WTC11 (cell line): ENCODE measurements around the gene ZNF835. TPM values are rescaled to one million over a fixed set of nuclear protein-coding genes. Genes with fewer than 3 reads are reported as not detected.

Experiments used
- ATAC-seq: fragments of 200-7000 bp; cut with Tn5 transposase; 2 replicates; pipeline ENCODE4 v1.10.0; 2021; ENCODE audit warnings: mild to moderate bottlenecking, moderate library complexity
- CTCF ChIA-PET: fragments of 300-600 bp; sonication (Branson Sonifier 250); formaldehyde crosslinking; loops from one replicate; lab custom pipeline; 2021; ENCODE audit warnings: antibody characterized with exemption; lab: Charles Lee
- POLR2A ChIA-PET: fragments of 350-600 bp; sonication (Branson Sonifier 250); formaldehyde crosslinking; loops from one replicate; lab custom pipeline; 2021; ENCODE audit warnings: antibody characterized with exemption; lab: Charles Lee
- DNase-seq: peaks from one replicate; pipeline ENCODE4 v3.0.0; 2021; ENCODE audit warnings: low spot score
- H3K27ac Mint-ChIP-seq: 2 replicates; pipeline ENCODE4 v1.8.0; 2021; ENCODE audit warnings: mixed read lengths
- H3K27me3 Mint-ChIP-seq: 2 replicates; pipeline ENCODE4 v1.8.0; 2021; ENCODE audit warnings: low read depth, mild to moderate bottlenecking, moderate library complexity, mixed read lengths
- H3K36me3 Mint-ChIP-seq: 2 replicates; pipeline ENCODE4 v1.8.0; 2021; ENCODE audit warnings: mixed read lengths
- H3K4me1 Mint-ChIP-seq: 2 replicates; pipeline ENCODE4 v1.8.0; 2022; ENCODE audit warnings: mixed read lengths
- H3K4me3 Mint-ChIP-seq: 2 replicates; pipeline ENCODE4 v1.8.0; 2021; ENCODE audit warnings: mild to moderate bottlenecking, moderate library complexity, mixed read lengths
- H3K9me3 Mint-ChIP-seq: 2 replicates; pipeline ENCODE4 v1.8.0; 2021; ENCODE audit warnings: mixed read lengths
- ELF4 ChIP-seq: sonication (generic); formaldehyde crosslinking; IDR thresholded peaks from 2 replicates; pipeline ENCODE4 v1.8.1; 2022; ENCODE audit warnings: low read depth, mild to moderate bottlenecking, moderate library complexity, missing genetic modification reagents
- EMX1 ChIP-seq: fragments of 250-450 bp; sonication (Bioruptor Pico); IDR thresholded peaks from 2 replicates; pipeline ENCODE4 v1.8.0; 2021; ENCODE audit warnings: mild to moderate bottlenecking
- ESRRA ChIP-seq: sonication (generic); formaldehyde crosslinking; IDR thresholded peaks from 2 replicates; pipeline ENCODE4 v1.8.1; 2022; ENCODE audit warnings: mild to moderate bottlenecking, missing genetic modification reagents, borderline replicate concordance
- ETV6 ChIP-seq: sonication (generic); formaldehyde crosslinking; IDR thresholded peaks from 2 replicates; pipeline ENCODE4 v1.8.1; 2022; ENCODE audit warnings: mild to moderate bottlenecking, missing genetic modification reagents
- FOXJ3 ChIP-seq: sonication (generic); formaldehyde crosslinking; IDR thresholded peaks from 2 replicates; pipeline ENCODE4 v1.9.0; 2021; ENCODE audit warnings: missing genetic modification reagents, mild to moderate bottlenecking, borderline replicate concordance
- FOXP4 ChIP-seq: sonication (generic); formaldehyde crosslinking; IDR thresholded peaks from 2 replicates; pipeline ENCODE4 v1.8.0; 2022; ENCODE audit warnings: mild to moderate bottlenecking, missing genetic modification reagents
- GTF2I ChIP-seq: fragments of 250-450 bp; sonication (Bioruptor Pico); conservative IDR thresholded peaks from 2 replicates; pipeline ENCODE4 v1.4.0; 2021; ENCODE audit warnings: mild to moderate bottlenecking
- HMGA2 ChIP-seq: fragments of 250-450 bp; sonication (Bioruptor Pico); IDR thresholded peaks from 2 replicates; pipeline ENCODE4 v1.4.0; 2021; ENCODE audit warnings: mild to moderate bottlenecking, moderate library complexity
- NR1H2 ChIP-seq: sonication (generic); formaldehyde crosslinking; IDR thresholded peaks from 2 replicates; pipeline ENCODE4 v1.9.0; 2021; ENCODE audit warnings: mild to moderate bottlenecking, moderate library complexity, missing genetic modification reagents
- NR3C1 ChIP-seq: sonication (generic); formaldehyde crosslinking; conservative IDR thresholded peaks from 2 replicates; pipeline ENCODE4 v1.8.1; 2023; ENCODE audit warnings: low read depth, mild to moderate bottlenecking, missing genetic modification reagents
- RELA ChIP-seq: sonication (generic); formaldehyde crosslinking; IDR thresholded peaks from 2 replicates; pipeline ENCODE4 v1.8.1; 2022; ENCODE audit warnings: missing genetic modification reagents, mild to moderate bottlenecking, borderline replicate concordance
- SMAD3 ChIP-seq: sonication (generic); formaldehyde crosslinking; IDR thresholded peaks from 2 replicates; pipeline ENCODE4 v1.8.0; 2022; ENCODE audit warnings: missing genetic modification reagents, mild to moderate bottlenecking, borderline replicate concordance
- SOX15 ChIP-seq: fragments of 250-450 bp; sonication (Bioruptor Pico); IDR thresholded peaks from 2 replicates; pipeline ENCODE4 v1.9.0; 2021; ENCODE audit warnings: mild to moderate bottlenecking
- TEAD1 ChIP-seq: sonication (generic); formaldehyde crosslinking; IDR thresholded peaks from 2 replicates; pipeline ENCODE4 v1.8.0; 2022; ENCODE audit warnings: mild to moderate bottlenecking, missing genetic modification reagents
- ZBTB21 ChIP-seq: sonication (generic); formaldehyde crosslinking; IDR thresholded peaks from 2 replicates; pipeline ENCODE4 v1.8.1; 2023; ENCODE audit warnings: mild to moderate bottlenecking, missing genetic modification reagents, borderline replicate concordance
- ZNF121 ChIP-seq: sonication (generic); formaldehyde crosslinking; IDR thresholded peaks from 2 replicates; pipeline ENCODE4 v1.8.0; 2023; ENCODE audit warnings: missing genetic modification reagents
- ZNF396 ChIP-seq: fragments of 250-450 bp; sonication (Bioruptor Pico); IDR thresholded peaks from 2 replicates; pipeline ENCODE4 v1.8.0; 2021; ENCODE audit warnings: mild to moderate bottlenecking, moderate library complexity, borderline replicate concordance
- ZNF423 ChIP-seq: fragments of 250-450 bp; sonication (Bioruptor Pico); IDR thresholded peaks from 2 replicates; pipeline ENCODE4 v2.1.2; 2022; ENCODE audit warnings: mild to moderate bottlenecking, moderate library complexity
- ZNF512 ChIP-seq: sonication (generic); formaldehyde crosslinking; IDR thresholded peaks from 2 replicates; pipeline ENCODE4 v1.8.1; 2022; ENCODE audit warnings: missing genetic modification reagents, borderline replicate concordance
- total RNA-seq: library from RNA; stranded (reverse); gene quantifications from 3 replicates; pipeline ENCODE4 v1.2.3, GENCODE V29; 2021
- TF ChIP-seq, protein P1 (sequence below): fragments of 250-450 bp; sonication (Bioruptor Pico); IDR thresholded peaks from 2 replicates; pipeline ENCODE4 v1.9.0; 2021; ENCODE audit warnings: moderate library complexity, mild to moderate bottlenecking, inconsistent platforms, borderline replicate concordance

Gene ZNF835
- total RNA-seq, 1 experiment from 2014 or later, result 0.17 TPM

DNA sequence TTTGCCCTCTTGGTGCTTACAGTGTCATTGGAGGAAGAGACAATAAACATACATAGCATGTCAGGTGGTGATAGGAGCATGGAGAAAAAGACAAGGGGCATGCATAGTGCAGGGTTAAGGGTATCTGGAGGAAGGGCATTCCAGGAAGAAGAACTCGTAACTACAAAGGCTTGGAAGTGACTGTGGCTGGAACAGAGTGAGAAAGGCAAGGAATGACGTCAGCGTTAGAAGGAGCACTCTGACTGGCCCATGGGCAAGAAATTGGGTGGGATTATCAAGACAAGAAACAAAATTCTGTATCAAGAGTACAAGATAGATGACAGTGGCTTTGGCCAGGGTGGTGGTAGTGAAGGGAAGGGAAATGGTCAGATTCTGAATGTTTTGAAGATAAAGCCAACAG is 17.4 kb downstream of the ZNF835 start (continued):
- no peak for TF ChIP-seq SMAD3 (CRISPR knock-in tag)
- no peak for TF ChIP-seq RELA (CRISPR knock-in tag)
- TF ChIP-seq EMX1 (CRISPR knock-in tag), result no peak

DNA sequence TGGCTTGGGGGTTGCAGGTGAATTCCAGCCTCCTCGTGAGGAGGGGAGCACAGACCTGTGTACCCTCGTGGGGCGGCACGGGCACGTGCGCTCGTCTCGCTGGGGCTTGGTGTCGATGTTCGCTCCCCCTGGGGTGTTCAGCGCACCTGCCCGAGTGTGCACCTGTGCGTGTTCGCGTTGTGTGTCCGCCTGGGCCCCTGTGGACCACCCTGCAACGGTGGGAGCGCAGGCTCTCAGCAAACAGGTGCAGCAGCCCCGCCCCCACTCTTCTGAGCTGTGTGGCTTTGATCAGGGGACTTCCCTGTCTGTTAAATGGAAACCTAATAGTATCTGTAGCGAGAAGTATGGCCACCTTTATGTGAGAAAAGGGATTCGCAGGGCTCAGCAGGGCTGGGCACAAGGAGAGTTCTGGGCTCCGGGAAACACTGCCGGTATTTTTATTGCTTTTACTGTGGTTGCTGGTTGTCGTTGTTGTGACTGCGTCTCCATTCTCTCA is 28.0 kb downstream of the ZNF835 start:
- no peak overlapping the region for H3K4me3 Mint-ChIP-seq
- ATAC-seq, result no peak
- no peaks in the 10 kb centered on the region for H3K4me1 Mint-ChIP-seq
- H3K9me3 Mint-ChIP-seq, result peaks cover 74% of the 10 kb centered on the region
- H3K36me3 Mint-ChIP-seq, result peaks cover 64% of the 10 kb centered on the region
- DNase-seq, result no peak
- POLR2A ChIA-PET, result no interaction called here
- TF ChIP-seq NR3C1 (CRISPR knock-in tag) (no peak), ELF4 (no peak), FOXJ3 (no peak), ZNF512 (no peak)
- TF ChIP-seq, all 79 proteins: peak for 0
- Mint-ChIP-seq H3K27ac (no peak overlapping the region), H3K27me3 (peaks cover 15% of the 10 kb centered on the region)
- CTCF ChIA-PET, result no interaction called here

DNA sequence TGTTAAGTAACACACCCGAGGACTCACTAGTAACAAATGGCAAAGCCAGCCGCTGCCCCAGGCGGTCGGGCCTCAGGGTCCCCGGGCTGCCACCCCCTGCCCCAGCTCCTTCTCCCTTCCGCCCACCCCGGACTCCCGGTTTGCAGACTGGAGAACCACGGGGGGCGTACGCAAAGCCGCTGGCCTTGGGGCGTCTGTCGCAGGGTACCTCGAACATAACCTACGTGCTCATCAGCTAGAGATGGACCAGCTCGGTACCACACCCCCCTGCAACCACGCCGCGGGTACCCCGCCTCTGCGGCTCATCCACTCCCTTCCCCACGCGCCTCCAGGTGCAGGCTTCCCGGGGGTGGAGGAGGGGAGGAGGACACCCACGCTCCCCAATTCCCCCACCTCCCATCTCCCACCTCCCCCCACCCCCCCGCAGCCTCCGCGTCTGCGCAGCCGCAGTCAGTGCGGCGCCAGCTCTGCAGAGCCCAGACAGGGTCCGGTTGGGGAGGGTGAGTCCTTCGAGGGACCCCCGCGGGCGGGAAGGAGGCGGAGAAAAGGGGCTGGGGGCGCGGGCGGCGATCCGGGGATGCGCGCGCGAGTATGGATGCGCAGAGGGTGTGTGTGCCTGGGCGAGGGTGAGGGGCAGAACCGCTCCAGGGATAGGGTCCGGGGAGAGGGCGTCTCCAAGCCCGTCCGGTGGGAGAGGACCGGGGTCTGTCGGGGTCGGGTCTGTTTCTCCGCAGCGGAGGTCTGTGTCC is 28.7 kb downstream of the ZNF835 start, which contains the start of gene SMIM17:
SMIM17 (plus strand) TSS at position 449 of the 749 bp plus-strand sequence. CDS start 2,509 bp downstream, outside the sequence.
- Mint-ChIP-seq H3K9me3 (peaks cover 74% of the 10 kb centered on the region), H3K4me3 (no peak within 1 kb of the TSS), H3K27ac (no peak within 1 kb of the TSS), H3K4me1 (no peaks in the 10 kb centered on the region), H3K36me3 (peaks cover 62% of the 10 kb centered on the region), H3K27me3 (peaks cover 12% of the 10 kb centered on the region)
- POLR2A ChIA-PET, result no interaction called here
- CTCF ChIA-PET, result no interaction called here
- ATAC-seq (no peak), DNase-seq (no peak)
- no peak for TF ChIP-seq GTF2I (CRISPR knock-in tag)
- no peak for TF ChIP-seq ETV6
- TF ChIP-seq ZNF423 (CRISPR knock-in tag), result no peak
- no peak for TF ChIP-seq ZBTB21
- TF ChIP-seq ESRRA (CRISPR knock-in tag), result no peak
- TF ChIP-seq FOXP4, result no peak
- TF ChIP-seq TEAD1 (CRISPR knock-in tag), result no peak
- no peak for TF ChIP-seq RELA (CRISPR knock-in tag)
- no peak for TF ChIP-seq ZNF396 (CRISPR knock-in tag)
- TF ChIP-seq HMGA2 (CRISPR knock-in tag), result no peak
- no peak for TF ChIP-seq NR1H2 (CRISPR knock-in tag)
- TF ChIP-seq, protein P1, sequence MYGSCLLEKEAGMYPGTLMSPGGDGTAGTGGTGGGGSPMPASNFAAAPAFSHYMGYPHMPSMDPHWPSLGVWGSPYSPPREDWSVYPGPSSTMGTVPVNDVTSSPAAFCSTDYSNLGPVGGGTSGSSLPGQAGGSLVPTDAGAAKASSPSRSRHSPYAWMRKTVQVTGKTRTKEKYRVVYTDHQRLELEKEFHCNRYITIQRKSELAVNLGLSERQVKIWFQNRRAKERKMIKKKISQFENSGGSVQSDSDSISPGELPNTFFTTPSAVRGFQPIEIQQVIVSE (CRISPR knock-in tag), result no peak
- no peak for TF ChIP-seq ZNF121 (CRISPR knock-in tag)
- TF ChIP-seq SOX15 (CRISPR knock-in tag), result no peak
